ENCODE results near the gene CST9.

GRCh38 chr20:23646106-23646873, 40.6 kb upstream of the CST9 start:
- no peak for TF ChIP-seq CTCF (IDR thresholded peaks at IDR 0.05)
- TF ChIP-seq POLR2AphosphoS5 (IDR thresholded peaks at IDR 0.05; ENCODE audit: low read depth, low read length), result no peak
- no peak for TF ChIP-seq REST (IDR thresholded peaks at IDR 0.05; ENCODE audit: insufficient read depth in 1 of 2, low read depth in 2 of 2, low read length in 1 of 2)
- TF ChIP-seq SIN3A (IDR thresholded peaks at IDR 0.05; ENCODE audit: borderline replicate concordance, insufficient read depth, low read depth, low read length), result no peak

Data from Panc1 (cell line).